GM12891 (cell line): ENCODE measurements around the gene BMPR2.
A peak's percentile ranks its signal among the peaks of the same experiment; 100 is the strongest.
"Not testable (repeated sequence)": the region's sequence is repeated elsewhere in the genome, so short reads cannot be mapped to it uniquely, and the experiment has no call there.

Source experiments
- DNase-seq: peaks from one replicate; pipeline ENCODE4 v3.0.0; 2011; ENCODE audit warnings: low spot score; ENCODE audit not compliant: insufficient read length
- FAIRE-seq: peaks from 2 replicates; lab custom pipeline; 2011; peaks lifted over from hg19 to GRCh38; lab: Jason Lieb, UNC
- PAX5 ChIP-seq: IDR thresholded peaks from 2 replicates; pipeline ENCODE4 v1.6.1; 2011; ENCODE audit warnings: low read length, moderate library complexity, mild to moderate bottlenecking; ENCODE audit not compliant: insufficient read depth, severe bottlenecking
- POLR2A ChIP-seq: IDR thresholded peaks from 2 replicates; pipeline ENCODE4 v1.6.1; 2011; ENCODE audit warnings: low read depth, low read length, control low read depth
- POLR2AphosphoS5 ChIP-seq: IDR thresholded peaks from 2 replicates; pipeline ENCODE4 v1.6.1; 2011; ENCODE audit warnings: low read depth, low read length, control low read depth
- POU2F2 ChIP-seq: IDR thresholded peaks from 2 replicates; pipeline ENCODE4 v1.6.1; 2011; ENCODE audit warnings: low read depth, mild to moderate bottlenecking, control low read depth, low read length, moderate library complexity
- SPI1 ChIP-seq: IDR thresholded peaks from 2 replicates; pipeline ENCODE4 v1.6.1; 2011; ENCODE audit warnings: low read depth, low read length, control low read depth
- TAF1 ChIP-seq: IDR thresholded peaks from 2 replicates; pipeline ENCODE4 v1.6.1; 2011; ENCODE audit warnings: low read depth, low read length, control low read depth

The BMPR2 gene

DNA sequence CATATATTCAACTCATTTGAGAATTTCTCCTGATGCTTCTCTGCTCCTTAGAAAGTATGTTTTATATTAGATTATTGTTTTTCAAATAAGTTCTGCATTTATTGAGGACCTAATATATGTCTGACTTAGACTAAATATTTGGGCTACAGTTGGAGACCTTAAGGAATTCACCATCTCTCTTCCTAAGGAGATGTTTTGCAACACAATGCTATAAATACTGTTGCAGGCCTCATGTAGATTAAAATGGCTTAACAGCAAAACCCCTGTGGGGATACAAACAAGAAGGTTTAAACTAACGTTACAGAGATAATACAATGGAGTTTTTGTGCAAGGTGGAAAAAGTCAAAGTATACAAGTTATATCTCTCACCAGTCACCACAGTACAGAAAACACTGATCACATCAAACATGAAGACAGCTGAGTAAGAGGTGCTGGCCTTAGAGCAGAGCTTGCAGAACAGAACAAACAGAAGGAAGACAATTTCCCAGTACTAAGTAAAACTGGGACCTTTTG is 20.1 kb upstream of the BMPR2 start:
- TF ChIP-seq POLR2AphosphoS5: no peak
- TF ChIP-seq PAX5: no peak
- TF ChIP-seq POU2F2: no peak
- TF ChIP-seq POLR2A: no peak
- TF ChIP-seq TAF1: no peak
- no peak for TF ChIP-seq SPI1
- DNase-seq: no peak
- no peak for FAIRE-seq

DNA sequence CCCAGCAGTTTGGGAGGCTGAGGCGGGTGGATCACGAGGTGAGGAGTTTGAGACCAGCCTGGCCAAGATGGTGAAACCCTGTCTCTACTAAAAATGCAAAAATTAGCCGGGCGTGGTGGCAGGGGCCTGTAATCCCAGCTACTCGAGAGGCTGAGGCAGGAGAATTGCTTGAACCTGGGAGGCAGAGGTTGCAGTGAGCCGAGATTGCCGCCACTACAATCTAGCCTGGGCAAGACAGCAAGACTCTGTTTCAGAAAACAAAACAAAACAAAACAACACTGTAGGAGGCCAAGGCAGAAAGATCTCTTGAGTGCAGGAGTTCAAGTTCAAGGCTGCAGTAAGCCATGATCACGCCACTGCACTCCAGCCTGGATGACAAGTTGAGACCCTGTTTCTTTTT is 17.2 kb upstream of the BMPR2 start:
- DNase-seq, FAIRE-seq: not testable (repeated sequence)

DNA sequence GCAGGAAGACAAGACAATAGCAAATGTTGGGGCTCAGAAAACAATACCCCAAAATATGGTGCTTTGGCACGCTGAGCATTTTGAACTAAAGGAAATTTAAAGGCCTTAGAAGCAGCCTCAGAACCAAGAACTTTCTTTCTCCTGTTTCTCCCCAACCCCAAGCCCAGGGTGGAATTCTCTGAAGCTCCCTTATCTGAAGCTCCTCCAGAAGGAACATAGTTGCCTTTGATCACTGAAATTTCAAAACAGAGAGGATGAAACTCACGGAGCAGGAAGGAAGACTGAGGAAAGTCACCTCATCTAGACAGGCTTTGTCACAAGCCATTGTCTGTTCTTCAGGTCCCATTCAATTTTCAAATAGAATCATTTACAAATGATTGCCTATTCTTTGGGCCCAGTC is 15.5 kb upstream of the BMPR2 start:
- TF ChIP-seq TAF1 (no peak), POLR2A (no peak)
- no peak for DNase-seq
- FAIRE-seq: no peak

DNA sequence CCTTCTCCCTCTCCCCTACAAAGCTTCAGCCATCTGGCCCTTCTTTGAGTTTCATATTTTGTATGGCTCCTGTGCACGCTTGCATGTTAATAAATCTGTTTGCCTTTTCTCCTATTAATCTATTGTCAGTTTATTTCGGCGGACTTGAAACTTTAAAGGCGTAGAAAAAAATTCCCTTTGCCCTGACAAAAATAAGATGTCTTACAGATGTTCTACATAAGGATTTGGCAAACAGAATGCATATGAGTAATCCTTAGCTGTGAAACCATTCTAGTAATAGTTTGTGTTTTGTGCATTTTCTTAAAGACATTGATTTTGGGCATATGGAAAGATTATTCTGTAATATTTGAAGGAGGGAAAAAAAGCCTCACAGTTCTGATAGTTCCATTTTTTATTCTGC is 15.0 kb upstream of the BMPR2 start:
- TF ChIP-seq POU2F2 (no peak), TAF1 (no peak), SPI1 (no peak), PAX5 (no peak), POLR2A (no peak), POLR2AphosphoS5 (no peak)
- FAIRE-seq: no peak
- DNase-seq: no peak

DNA sequence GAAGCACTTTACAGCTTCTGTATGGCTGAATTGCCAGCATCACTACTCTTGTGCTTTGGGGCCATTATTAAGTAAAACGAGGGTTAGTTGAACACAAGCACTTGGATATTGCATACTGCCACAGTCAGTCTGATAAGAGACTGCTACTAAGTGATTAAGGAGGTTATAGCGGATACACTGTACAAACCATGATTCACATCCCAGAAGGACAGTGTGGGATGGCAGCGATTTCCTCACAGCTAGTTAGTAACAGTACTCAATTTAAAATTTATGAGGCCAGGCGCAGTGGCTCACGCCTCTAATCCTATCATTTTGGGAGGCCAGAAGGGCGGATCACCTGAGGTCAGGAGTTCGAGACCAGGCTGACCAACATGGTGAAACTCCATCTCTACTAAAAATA is 2.6 kb upstream of the BMPR2 start:
- DNase-seq: no peak
- TF ChIP-seq PAX5: no peak
- TF ChIP-seq POLR2AphosphoS5: no peak
- no peak for TF ChIP-seq POLR2A
- TF ChIP-seq SPI1: no peak
- no peak for TF ChIP-seq POU2F2
- no peak for TF ChIP-seq TAF1
- no peak for FAIRE-seq

DNA sequence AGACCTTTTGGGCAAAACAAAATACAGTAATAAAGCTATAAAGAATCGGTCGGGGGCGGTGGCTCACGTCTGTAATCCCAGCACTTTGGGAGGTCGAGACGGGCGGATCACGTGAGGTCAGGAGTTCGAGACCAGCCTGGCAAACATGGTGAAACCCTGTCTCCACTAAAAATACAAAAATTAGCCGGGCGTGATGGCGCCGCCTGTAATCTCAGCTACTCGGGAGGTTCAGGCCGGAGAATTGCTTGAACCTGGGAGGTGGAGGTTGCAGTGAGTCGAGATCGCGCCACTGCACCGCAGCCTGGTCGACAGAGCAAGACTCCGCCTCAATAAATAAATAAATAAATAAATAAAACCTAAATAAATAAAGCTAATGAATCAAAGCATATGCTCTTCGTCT is 1.7 kb upstream of the BMPR2 start:
- not testable (repeated sequence) for DNase-seq, FAIRE-seq

DNA sequence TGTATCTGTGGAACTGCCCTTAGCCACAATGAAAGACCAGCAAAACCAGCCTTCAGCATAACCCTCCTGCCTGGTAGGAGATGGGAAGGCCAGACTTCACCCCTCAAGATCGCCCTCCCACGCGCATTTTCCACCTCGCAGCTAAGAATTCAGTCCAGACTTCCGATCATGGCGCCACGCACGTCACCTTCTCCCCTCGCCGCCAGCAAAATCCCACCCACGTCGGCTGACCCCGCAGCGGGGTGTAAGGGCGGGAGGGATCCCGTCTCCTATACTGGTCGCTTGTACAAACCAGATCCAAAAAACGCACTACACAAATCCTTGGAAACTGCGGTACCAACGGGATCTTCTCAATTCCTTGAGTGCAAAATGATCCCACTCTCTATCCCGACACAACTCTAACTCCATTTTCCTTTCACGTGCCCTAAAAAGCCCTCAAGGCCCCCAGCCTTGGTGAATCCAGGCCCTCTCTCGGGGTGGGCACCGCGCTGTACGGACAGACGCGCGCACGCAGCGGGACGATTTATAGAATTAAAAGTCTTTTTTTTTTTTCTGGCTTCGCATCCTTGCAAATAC is 1.0 kb upstream of the BMPR2 start:
- DNase-seq (no peak), FAIRE-seq (peak; percentile 45)
- no peak; the same call in 1 of the 2 replicates for TF ChIP-seq POLR2A
- TF ChIP-seq SPI1: no peak
- TF ChIP-seq TAF1: no peak
- TF ChIP-seq POLR2AphosphoS5: no peak
- TF ChIP-seq PAX5: no peak
- no peak for TF ChIP-seq POU2F2

DNA sequence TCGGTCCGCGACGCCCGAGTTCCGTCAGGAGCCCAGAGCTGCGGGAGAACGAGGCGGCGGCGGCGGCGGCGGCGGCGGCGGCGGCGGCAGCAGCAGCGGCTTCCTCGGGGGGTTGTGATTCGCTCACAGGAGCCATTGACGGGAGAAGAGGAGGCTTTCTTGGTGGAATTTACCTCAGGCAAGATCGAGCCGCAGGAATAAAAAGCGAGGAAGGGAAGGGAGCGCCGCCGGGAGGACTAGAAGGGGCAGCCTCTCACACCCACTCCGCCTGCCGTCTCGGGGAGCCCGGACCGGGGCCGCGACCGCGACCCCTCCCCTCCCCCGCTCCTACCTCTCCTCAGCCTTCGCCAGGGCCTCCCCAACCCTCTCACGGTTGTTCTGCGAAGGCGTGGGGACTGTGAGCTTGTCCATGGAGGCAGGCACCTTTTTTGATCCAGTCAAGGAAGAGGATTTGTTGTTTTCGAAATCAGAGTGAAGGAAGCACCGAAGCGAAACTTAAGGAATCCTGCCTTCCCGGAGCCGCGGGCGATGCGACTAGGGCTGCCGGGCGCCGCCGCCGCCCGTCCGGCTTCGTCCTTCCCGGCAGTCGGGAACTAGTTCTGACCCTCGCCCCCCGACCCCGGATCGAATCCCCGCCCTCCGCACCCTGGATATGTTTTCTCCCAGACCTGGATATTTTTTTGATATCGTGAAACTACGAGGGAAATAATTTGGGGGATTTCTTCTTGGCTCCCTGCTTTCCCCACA is 506 bp downstream of the BMPR2 start:
- TF ChIP-seq PAX5: no peak
- TF ChIP-seq POU2F2: peak; percentile 45; the same call in 1 of the 2 replicates
- no peak for DNase-seq
- FAIRE-seq: no peak

DNA sequence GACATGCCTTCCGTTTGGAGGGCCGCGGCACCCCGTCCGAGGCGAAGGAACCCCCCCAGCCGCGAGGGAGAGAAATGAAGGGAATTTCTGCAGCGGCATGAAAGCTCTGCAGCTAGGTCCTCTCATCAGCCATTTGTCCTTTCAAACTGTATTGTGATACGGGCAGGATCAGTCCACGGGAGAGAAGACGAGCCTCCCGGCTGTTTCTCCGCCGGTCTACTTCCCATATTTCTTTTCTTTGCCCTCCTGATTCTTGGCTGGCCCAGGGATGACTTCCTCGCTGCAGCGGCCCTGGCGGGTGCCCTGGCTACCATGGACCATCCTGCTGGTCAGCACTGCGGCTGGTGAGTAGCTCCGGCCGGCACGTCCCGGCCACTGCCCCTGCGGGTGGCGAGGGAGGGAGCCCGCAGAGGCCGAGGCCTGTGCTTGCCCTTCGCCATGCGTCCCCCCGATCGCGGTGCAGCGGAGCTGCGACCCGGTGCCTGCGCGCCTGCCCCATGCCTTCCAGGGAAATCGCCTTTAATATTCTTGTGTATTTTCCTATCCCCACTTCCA is 1.2 kb downstream of the BMPR2 start:
- DNase-seq (no peak), FAIRE-seq (peak; percentile 48)
- TF ChIP-seq POLR2AphosphoS5 (no peak), PAX5 (no peak), SPI1 (no peak), POLR2A (no peak), TAF1 (no peak), POU2F2 (no peak)

DNA sequence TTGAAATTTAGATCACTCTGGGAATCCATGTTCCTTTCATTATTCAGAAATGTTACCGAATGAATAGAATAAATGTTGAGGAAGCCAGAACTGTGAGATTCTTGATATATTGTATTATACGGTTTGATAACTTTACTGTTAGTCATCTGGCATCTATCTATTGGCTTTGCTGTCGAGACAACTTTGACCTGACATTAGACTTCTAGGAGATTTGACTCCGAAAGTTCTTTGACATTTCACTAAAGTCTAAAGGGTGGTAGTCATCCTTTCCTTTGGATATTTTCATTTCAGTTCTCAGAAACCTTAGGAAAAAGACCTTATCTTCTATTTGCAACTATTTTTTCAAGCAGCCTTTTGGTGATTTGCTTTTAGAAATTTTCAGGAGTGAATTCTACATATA is 1.9 kb downstream of the BMPR2 start:
- no peak for FAIRE-seq
- DNase-seq: no peak

More for the DNA sequence above, 1.9 kb downstream of the BMPR2 start:
- TF ChIP-seq POU2F2: no peak
- TF ChIP-seq SPI1: no peak
- TF ChIP-seq POLR2A: no peak
- no peak for TF ChIP-seq TAF1
- TF ChIP-seq POLR2AphosphoS5: no peak
- no peak for TF ChIP-seq PAX5
